Activated T-cell treated with anti-CD3 and anti-CD28 coated beads, Interleukin-2, amount 50 U/mL, for 72 hours (primary cell): ENCODE data around the gene RPRD1B. TPM values are rescaled to one million over a fixed set of nuclear protein-coding genes. Genes with fewer than 3 reads are reported as not detected.
A peak's percentile ranks its signal among the peaks of the same experiment; 100 is the strongest.

Experiments
- ATAC-seq, 2 donors: fragments of 150-1000 bp; cut with Tn5 transposase; replicated peaks in 1 of 2; 2 replicates each; pipeline ENCODE4 v1.10.0; 2021; ENCODE audit warnings: moderate library complexity in 2 of 2, mild to moderate bottlenecking in 1 of 2
- DNase-seq, 2 donors: peaks; one replicate each; pipeline ENCODE4 v3.0.0; 2021 to 2022; ENCODE audit warnings: mixed read lengths in 1 of 2
- H3K27ac Mint-ChIP-seq: one replicate; pipeline ENCODE4 v1.8.0; 2022; ENCODE audit warnings: mild to moderate bottlenecking, moderate library complexity, mixed read lengths
- H3K27me3 Mint-ChIP-seq: one replicate; pipeline ENCODE4 v1.8.0; 2022; ENCODE audit warnings: low read depth, mixed read lengths
- H3K36me3 Mint-ChIP-seq, 2 donors: one replicate each; pipeline ENCODE4 v1.8.0; 2022; ENCODE audit warnings: mixed read lengths in 2 of 2, mild to moderate bottlenecking in 1 of 2; ENCODE audit not compliant: insufficient read depth in 2 of 2
- H3K4me1 Mint-ChIP-seq: one replicate; pipeline ENCODE4 v1.8.0; 2022; ENCODE audit warnings: low read depth, mixed read lengths
- H3K4me3 Mint-ChIP-seq, 2 donors: one replicate each; pipeline ENCODE4 v1.8.0; 2022; ENCODE audit warnings: mild to moderate bottlenecking in 2 of 2, mixed read lengths in 2 of 2, moderate library complexity in 2 of 2
- H3K9me3 Mint-ChIP-seq, 2 donors: one replicate each; pipeline ENCODE4 v1.8.0; 2022; ENCODE audit warnings: mixed read lengths in 2 of 2
- total RNA-seq, 2 donors: library from RNA; stranded (reverse); gene quantifications; one replicate each; pipeline ENCODE4 v1.2.3, GENCODE V29; 2022

The RPRD1B gene
- total RNA-seq, 2 donors from 2014 or later: 33.3 to 52.3 TPM

GRCh38 chr20:37992802-37993409 is 40.6 kb upstream of the RPRD1B start:
- Mint-ChIP-seq H3K4me3 (no peak overlapping the region), H3K36me3 (peaks cover 14 to 40% of the 10 kb centered on the region in 2 donors), H3K27ac (no peak overlapping the region), H3K27me3 (no peaks in the 10 kb centered on the region), H3K4me1 (peaks cover 34% of the 10 kb centered on the region), H3K9me3 (no peaks in the 10 kb centered on the region)
- DNase-seq (peak; percentile 15 to 25), ATAC-seq (no peak)

DNA sequence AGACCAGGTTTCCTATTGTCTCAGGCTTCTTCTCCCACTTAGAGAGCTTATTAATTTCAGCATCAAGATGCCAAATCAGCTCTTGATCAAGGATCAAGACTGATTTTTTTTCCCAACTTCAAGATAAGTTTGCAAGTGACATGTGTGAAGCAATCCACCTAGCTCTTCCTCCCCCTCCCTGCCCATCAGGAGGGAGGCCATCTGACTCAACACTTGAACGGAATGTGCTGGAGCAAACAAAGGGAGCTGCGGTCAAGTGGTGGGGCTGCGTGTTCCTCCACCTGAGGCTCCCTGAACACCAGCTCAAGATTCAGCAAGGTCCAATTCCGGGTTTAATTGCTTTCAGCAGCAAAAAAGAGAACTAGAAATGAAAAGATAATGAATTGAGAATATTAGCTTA is 39.0 kb upstream of the RPRD1B start:
- no peaks in the 10 kb centered on the region for H3K27me3 Mint-ChIP-seq
- ATAC-seq: no peak
- DNase-seq: no peak
- H3K27ac Mint-ChIP-seq: no peak overlapping the region
- no peak overlapping the region for H3K4me3 Mint-ChIP-seq
- H3K36me3 Mint-ChIP-seq: peaks cover 12 to 47% of the 10 kb centered on the region in 2 donors
- H3K4me1 Mint-ChIP-seq: peaks cover 36% of the 10 kb centered on the region
- no peaks in the 10 kb centered on the region for H3K9me3 Mint-ChIP-seq

GRCh38 chr20:37995856-37996605 is 37.5 kb upstream of the RPRD1B start:
- H3K27ac Mint-ChIP-seq: no peak overlapping the region
- H3K9me3 Mint-ChIP-seq: no peaks in the 10 kb centered on the region
- ATAC-seq (no peak), DNase-seq (no peak)
- H3K36me3 Mint-ChIP-seq: peaks cover 14 to 48% of the 10 kb centered on the region in 2 donors
- H3K4me3 Mint-ChIP-seq: no peak overlapping the region
- peaks cover 36% of the 10 kb centered on the region for H3K4me1 Mint-ChIP-seq
- no peaks in the 10 kb centered on the region for H3K27me3 Mint-ChIP-seq

DNA sequence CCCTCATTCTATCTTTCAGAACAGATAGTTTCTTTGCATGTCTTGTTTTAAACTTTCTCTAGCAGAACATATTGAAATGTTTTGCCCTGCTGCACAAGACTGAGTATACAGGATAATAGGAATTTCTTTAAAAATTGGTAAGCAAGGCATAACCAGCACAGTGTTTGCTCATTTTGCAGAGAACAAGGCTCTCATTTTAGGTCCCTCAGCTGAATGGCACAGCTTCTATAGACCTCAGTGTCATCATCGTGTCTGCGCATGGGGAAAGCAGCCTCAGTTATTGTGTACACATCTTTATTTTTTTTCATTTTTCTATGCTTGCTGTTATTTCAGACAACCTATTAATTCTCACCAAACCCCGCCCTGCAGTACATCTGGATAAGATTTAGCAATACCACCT is 36.0 kb upstream of the RPRD1B start:
- no peak overlapping the region for H3K27ac Mint-ChIP-seq
- no peaks in the 10 kb centered on the region for H3K9me3 Mint-ChIP-seq
- peaks cover 37% of the 10 kb centered on the region for H3K4me1 Mint-ChIP-seq
- H3K4me3 Mint-ChIP-seq: no peak overlapping the region
- H3K27me3 Mint-ChIP-seq: no peaks in the 10 kb centered on the region
- DNase-seq (no peak), ATAC-seq (no peak)
- H3K36me3 Mint-ChIP-seq: peaks cover 16 to 55% of the 10 kb centered on the region in 2 donors

DNA sequence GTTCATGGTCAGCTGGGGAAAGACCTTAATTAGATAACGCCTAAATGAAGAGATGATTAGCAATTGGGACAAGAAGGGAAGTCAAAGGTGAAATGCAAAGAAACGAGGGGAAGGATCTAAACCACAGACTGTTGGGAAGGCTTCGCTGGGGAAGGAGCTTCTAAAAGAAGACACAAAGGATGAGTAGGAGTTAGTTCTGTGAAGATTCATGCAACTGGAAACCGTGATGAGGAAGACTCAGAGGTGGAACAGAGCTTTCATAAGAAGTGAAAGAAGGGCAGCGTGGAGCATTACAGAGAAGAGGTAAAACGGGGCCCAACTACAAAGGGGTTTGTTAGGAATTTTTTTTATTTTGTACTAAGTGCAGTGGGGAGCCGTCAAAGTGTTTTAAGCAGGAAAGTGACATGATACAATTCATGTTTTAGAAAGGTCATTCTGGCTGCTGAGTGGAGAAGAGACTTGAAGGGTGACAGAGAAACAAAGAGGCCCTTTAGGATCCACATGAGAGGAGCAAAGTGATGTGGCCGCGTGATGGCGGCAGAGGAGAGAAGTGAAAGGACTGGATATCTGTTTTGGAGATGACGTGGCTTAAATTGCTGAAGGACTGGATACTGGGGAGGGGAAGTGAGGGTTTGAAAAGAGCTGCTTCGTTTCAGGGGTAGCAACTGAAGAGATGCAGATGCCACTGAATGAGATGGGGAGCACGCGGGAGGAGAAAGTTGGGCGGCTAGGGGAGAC is 33.9 kb upstream of the RPRD1B start:
- Mint-ChIP-seq H3K9me3 (no peaks in the 10 kb centered on the region), H3K27me3 (no peaks in the 10 kb centered on the region), H3K36me3 (peaks cover 16 to 52% of the 10 kb centered on the region in 2 donors), H3K4me3 (peak overlapping the region; percentile 47 to 49), H3K27ac (peak overlapping the region; percentile 8), H3K4me1 (peaks cover 35% of the 10 kb centered on the region)
- DNase-seq (no peak), ATAC-seq (no peak)

DNA sequence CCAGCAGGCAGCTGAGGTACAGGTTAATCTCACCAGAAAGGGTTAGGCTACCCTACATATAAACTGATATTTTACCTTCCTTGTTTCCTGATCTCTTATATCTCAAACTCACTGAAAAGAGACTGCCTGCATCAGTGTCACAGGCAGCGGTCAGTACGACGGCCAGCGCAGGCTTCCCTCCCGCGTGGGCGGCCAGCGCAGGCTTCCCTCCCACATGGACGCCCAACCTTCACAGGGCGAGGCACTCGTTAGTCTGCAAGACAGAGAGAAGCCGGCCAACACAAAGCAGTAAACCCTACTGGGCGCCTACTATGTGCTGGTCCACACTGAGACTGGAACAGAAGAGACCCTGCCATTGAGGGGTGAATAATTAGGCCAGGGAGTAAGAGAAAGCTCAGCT is 33.3 kb upstream of the RPRD1B start:
- no peaks in the 10 kb centered on the region for H3K27me3 Mint-ChIP-seq
- H3K4me3 Mint-ChIP-seq: no peak overlapping the region
- H3K27ac Mint-ChIP-seq: no peak overlapping the region
- ATAC-seq: no peak
- DNase-seq: no peak
- peaks cover 14 to 51% of the 10 kb centered on the region in 2 donors for H3K36me3 Mint-ChIP-seq
- peaks cover 41% of the 10 kb centered on the region for H3K4me1 Mint-ChIP-seq
- no peaks in the 10 kb centered on the region for H3K9me3 Mint-ChIP-seq

DNA sequence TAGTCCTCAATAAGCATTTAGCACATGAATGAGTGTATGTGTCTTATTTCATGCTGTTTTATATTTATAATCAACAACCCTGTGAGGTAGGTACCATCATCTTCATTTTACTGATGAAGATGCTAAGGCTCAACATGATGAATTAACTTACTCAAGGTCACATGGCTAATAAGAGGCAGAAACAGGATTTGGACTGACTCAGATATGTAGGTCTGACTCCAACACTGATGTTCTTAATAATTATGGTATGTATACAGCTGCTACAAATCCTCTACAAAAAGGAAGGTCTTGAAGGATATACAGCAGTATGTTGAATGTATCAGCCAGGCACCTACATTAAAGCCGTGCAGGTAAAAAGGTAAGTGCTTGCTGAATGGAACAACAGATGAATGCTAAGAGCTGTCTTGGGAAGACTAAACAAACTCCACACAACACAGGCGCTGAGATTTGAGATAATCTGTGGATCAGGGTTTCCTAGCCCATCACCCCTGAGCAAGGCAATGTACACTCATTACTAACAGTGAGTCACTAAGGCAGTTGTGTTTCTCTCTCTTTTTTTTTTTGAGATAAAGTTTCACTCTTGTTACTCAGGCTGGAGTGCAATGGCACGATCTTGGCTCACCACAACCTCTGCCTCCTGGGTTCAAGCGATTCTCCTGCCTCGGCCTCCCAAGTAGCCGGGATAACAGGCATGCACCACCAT is 32.2 kb upstream of the RPRD1B start:
- DNase-seq (peak; percentile 39 to 43), ATAC-seq (peak; percentile 94 to 96)
- Mint-ChIP-seq H3K4me1 (peaks cover 49% of the 10 kb centered on the region), H3K27me3 (no peaks in the 10 kb centered on the region), H3K4me3 (peak overlapping the region in 1 of 2 donors; percentile 69), H3K9me3 (no peaks in the 10 kb centered on the region), H3K36me3 (peaks cover 14 to 51% of the 10 kb centered on the region in 2 donors), H3K27ac (peak overlapping the region; percentile 68)

- ATAC-seq (peak; percentile 6 to 21), DNase-seq (peak in 1 of 2 donors; percentile 14)
- Mint-ChIP-seq H3K27ac (peak overlapping the region; percentile 27), H3K4me1 (peaks cover 55% of the 10 kb centered on the region), H3K4me3 (no peak overlapping the region), H3K36me3 (peaks cover 16 to 46% of the 10 kb centered on the region in 2 donors), H3K27me3 (no peaks in the 10 kb centered on the region), H3K9me3 (no peaks in the 10 kb centered on the region)
Observed at GRCh38 chr20:38001981-38002380, 31.6 kb upstream of the RPRD1B start.

DNA sequence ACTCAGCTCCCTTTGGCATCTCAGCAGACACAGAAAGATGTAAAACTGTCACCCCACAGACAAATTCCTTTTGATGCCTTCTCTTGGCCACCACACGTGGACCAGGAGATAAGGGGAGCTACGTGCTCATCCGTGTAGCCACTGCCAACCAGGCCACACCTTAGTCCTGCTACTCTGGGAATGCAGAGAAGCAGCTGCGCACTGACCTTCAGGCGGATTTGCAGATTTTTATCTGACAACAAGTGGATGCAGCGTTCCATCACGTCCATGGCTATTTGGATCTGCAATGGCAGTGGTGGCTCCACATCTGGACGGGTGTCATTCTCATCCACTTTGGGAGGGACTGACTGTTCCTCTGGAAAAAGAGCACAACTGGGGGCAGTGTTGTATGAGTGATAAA is 31.1 kb upstream of the RPRD1B start:
- Mint-ChIP-seq H3K4me3 (no peak overlapping the region), H3K27ac (peak overlapping the region; percentile 27), H3K27me3 (no peaks in the 10 kb centered on the region), H3K36me3 (peaks cover 14 to 42% of the 10 kb centered on the region in 2 donors), H3K9me3 (no peaks in the 10 kb centered on the region), H3K4me1 (peaks cover 55% of the 10 kb centered on the region)
- ATAC-seq: no peak
- DNase-seq: no peak

- Mint-ChIP-seq H3K27me3 (no peaks in the 10 kb centered on the region), H3K36me3 (peaks cover 12 to 23% of the 10 kb centered on the region in 2 donors), H3K27ac (no peak overlapping the region), H3K4me3 (no peak overlapping the region), H3K9me3 (no peaks in the 10 kb centered on the region), H3K4me1 (peaks cover 57% of the 10 kb centered on the region)
- ATAC-seq: no peak
- no peak for DNase-seq
Observed at GRCh38 chr20:38004416-38004815, 29.1 kb upstream of the RPRD1B start.

DNA sequence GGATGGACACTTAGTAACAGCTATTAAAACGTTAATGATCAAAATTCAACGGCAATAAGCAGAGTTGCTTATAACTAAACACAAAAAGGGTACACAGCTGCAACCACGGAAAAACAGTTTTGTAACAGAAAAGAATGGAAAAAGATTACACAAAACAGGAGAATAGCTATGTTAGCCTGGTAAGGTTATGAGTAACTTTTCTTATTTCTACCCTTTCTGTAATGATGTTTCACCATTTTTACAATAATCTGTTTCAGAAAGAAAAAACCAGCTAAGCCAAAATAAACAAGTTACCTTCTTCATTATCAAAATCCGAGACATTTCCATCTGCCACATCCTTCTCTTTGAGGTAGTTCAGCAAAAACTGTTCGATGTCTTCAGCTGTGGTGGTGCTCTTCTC is 27.6 kb upstream of the RPRD1B start:
- Mint-ChIP-seq H3K9me3 (no peaks in the 10 kb centered on the region), H3K4me1 (peaks cover 43% of the 10 kb centered on the region), H3K4me3 (peak overlapping the region in 1 of 2 donors; percentile 27), H3K27ac (peak overlapping the region; percentile 10), H3K36me3 (peaks cover 5 to 12% of the 10 kb centered on the region in 2 donors), H3K27me3 (no peaks in the 10 kb centered on the region)
- no peak for DNase-seq
- peak in 1 of 2 donors; percentile 39 for ATAC-seq

DNA sequence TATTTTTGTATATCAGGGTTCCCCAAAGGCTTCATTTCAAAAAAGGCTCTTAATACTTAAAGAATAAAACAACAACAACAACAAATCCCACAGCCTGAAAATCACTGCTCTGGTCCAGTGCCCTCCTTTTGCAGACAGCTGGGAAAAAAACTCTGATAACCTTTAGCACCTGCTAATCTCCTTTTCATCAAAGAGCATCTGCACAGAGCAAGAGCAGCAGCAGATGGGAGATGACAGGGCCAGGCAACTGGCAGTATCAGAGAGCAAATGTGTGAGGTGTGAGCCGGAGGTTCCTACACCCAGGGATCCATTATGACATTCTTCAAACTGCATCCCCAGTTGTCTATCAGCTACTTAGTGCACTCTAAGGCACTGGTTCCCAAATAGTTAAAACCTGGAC is 26.0 kb upstream of the RPRD1B start:
- DNase-seq (no peak), ATAC-seq (no peak)
- Mint-ChIP-seq H3K27me3 (no peaks in the 10 kb centered on the region), H3K27ac (no peak overlapping the region), H3K4me1 (peaks cover 26% of the 10 kb centered on the region), H3K4me3 (no peak overlapping the region), H3K36me3 (peaks cover 5 to 10% of the 10 kb centered on the region in 2 donors), H3K9me3 (no peaks in the 10 kb centered on the region)
